ENCODE data around the gene SH3BGRL2. TPM values are rescaled to one million over a fixed set of nuclear protein-coding genes. Genes with fewer than 3 reads are reported as not detected.

The SH3BGRL2 gene
- total and polyA plus RNA-seq, 9 donors = 6.3 to 9.5 (median 8.2) TPM

DNA sequence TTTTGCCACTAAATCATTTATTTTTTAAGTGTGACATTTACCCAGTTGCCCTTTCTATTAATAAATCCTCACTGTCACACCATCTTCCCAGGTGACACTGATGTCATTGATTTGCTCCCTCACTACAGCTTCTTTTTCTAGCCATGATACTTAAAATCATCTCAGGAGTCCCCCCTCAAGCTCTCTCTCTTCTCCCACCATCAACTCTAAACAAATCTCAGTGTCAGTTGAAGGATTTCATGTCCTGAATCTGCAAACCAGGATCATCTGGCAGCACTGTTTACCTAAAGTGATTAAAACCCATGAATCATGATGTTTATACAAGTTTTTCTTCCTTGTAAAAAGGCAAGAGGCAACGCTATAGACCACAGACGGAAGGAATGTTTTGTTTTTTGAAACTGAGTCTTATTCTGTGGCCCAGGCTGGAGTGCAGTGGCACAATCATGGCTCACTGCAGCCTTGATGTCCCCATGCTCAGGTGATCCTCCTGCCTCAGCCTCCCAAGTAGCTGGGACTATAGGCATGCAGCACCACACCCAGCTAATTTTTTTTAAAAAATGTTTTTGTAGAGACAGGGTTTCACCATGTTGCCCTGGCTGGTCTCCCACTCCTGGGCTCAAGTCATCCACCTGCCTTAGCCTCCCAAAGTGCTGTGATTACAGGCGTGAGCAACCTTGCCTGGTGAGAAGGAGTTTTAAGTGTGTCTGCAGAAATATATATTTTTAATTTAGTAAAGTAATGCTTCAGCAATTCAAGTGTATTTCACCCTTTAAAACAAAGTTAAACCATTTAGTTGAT is 30.1 kb upstream of the SH3BGRL2 start:
- WGBS (ENCODE audit: insufficient coverage) = no CpG with 5 or more reads among the region's 3 CpGs
- no peak for DNase-seq
- Histone ChIP-seq H3K27me3 (ENCODE audit: control insufficient read depth, insufficient read depth, low read length) (no peaks in the 10 kb centered on the region), H3K36me3 (ENCODE audit: control insufficient read depth, insufficient read depth, low read length) (no peaks in the 10 kb centered on the region), H3K4me3 (ENCODE audit: low read length) (no peak overlapping the region), H3K9me3 (replicated peaks; ENCODE audit: control insufficient read depth, low read depth, low read length) (no peaks in the 10 kb centered on the region), H3K27ac (ENCODE audit: low read length) (no peak overlapping the region), H3K4me1 (ENCODE audit: control insufficient read depth, insufficient read depth, low read length) (no peaks in the 10 kb centered on the region)

- Histone ChIP-seq H3K36me3 (ENCODE audit: control insufficient read depth, insufficient read depth, low read length) (no peaks in the 10 kb centered on the region), H3K9me3 (replicated peaks; ENCODE audit: control insufficient read depth, low read depth, low read length) (no peaks in the 10 kb centered on the region), H3K4me1 (ENCODE audit: control insufficient read depth, insufficient read depth, low read length) (no peaks in the 10 kb centered on the region), H3K27me3 (ENCODE audit: control insufficient read depth, insufficient read depth, low read length) (no peaks in the 10 kb centered on the region), H3K4me3 (ENCODE audit: low read length) (no peak overlapping the region), H3K27ac (ENCODE audit: low read length) (no peak overlapping the region)
- DNase-seq = no peak
Measured at GRCh38 chr6:79602859-79603258, 28.3 kb upstream of the SH3BGRL2 start.

GRCh38 chr6:79604583-79605037 is 26.5 kb upstream of the SH3BGRL2 start:
- WGBS (ENCODE audit: insufficient coverage) = no CpG with 5 or more reads among the region's 4 CpGs
- H3K9me3 ChIP-seq (replicated peaks; ENCODE audit: control insufficient read depth, low read depth, low read length) = no peaks in the 10 kb centered on the region
- no peak overlapping the region for H3K27ac ChIP-seq (ENCODE audit: low read length)
- H3K4me3 ChIP-seq (ENCODE audit: low read length) = no peak overlapping the region
- no peak for DNase-seq
- H3K27me3 ChIP-seq (ENCODE audit: control insufficient read depth, insufficient read depth, low read length) = no peaks in the 10 kb centered on the region
- H3K36me3 ChIP-seq (ENCODE audit: control insufficient read depth, insufficient read depth, low read length) = no peaks in the 10 kb centered on the region
- no peaks in the 10 kb centered on the region for H3K4me1 ChIP-seq (ENCODE audit: control insufficient read depth, insufficient read depth, low read length)

DNA sequence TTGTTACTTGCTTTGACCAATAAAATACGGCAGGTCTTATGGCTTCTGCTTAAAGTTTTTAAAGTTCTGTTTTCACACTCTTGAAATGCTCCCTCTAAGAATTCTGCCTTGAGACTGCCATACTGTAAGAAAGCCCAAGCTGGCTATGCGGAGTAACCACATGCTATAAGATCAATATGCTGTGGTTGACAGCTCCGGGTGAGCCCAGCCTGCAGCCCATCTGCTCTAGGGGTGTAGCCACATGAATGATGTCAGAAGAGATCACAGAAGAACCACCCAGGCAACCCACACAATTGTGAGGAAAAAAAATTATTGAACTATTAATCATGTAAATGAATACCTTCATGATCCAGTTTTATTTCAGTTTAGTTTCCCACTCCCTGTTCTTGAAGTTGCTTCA is 26.1 kb upstream of the SH3BGRL2 start:
- H3K9me3 ChIP-seq (replicated peaks; ENCODE audit: control insufficient read depth, low read depth, low read length) = no peaks in the 10 kb centered on the region
- H3K4me3 ChIP-seq (ENCODE audit: low read length) = no peak overlapping the region
- no peak for DNase-seq
- H3K27ac ChIP-seq (ENCODE audit: low read length) = no peak overlapping the region
- no peaks in the 10 kb centered on the region for H3K27me3 ChIP-seq (ENCODE audit: control insufficient read depth, insufficient read depth, low read length)
- no peaks in the 10 kb centered on the region for H3K36me3 ChIP-seq (ENCODE audit: control insufficient read depth, insufficient read depth, low read length)
- no peaks in the 10 kb centered on the region for H3K4me1 ChIP-seq (ENCODE audit: control insufficient read depth, insufficient read depth, low read length)
- 87% methylated on average over 3 of the region's 3 CpGs for WGBS (ENCODE audit: insufficient coverage)

DNA sequence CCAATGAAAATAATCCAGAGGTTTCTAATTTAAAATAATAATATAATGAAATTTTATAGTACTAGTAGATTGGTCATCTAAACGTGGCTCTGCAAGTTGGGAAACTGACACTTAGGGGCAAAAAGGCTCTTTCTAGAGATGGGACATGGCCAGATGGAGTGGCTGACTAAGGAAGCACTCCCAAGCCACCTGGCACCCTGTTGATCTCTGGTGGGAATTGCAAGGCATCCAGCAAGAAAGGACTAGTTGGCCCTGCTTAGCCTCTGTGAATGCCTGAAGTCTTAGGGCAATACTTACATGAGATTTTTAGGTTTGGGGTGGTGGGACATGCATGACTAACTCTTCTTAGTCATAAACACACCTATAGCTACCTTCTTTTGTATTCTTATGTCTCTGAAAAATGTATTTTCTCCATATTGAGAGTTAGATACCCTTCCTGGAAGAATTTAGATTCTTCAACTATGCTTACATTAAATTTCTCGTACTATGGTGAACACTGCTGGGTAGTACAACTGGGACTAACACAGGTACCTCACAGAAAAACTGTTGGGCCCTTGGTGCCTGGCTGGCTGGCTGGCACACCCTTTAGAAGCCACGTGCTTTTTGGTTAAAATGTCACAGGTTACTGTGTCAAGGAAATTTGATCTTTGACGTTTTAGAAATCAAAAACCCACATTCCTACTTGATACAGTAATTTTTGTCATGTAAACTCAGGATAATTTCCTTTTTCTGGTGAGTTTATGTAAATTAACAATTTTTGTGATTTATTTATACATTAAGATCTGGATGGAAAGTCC is 25.0 kb upstream of the SH3BGRL2 start:
- WGBS (ENCODE audit: insufficient coverage) = 89% methylated on average over 1 of the region's 4 CpGs
- DNase-seq = no peak
- Histone ChIP-seq H3K36me3 (ENCODE audit: control insufficient read depth, insufficient read depth, low read length) (no peaks in the 10 kb centered on the region), H3K9me3 (replicated peaks; ENCODE audit: control insufficient read depth, low read depth, low read length) (no peaks in the 10 kb centered on the region), H3K4me3 (ENCODE audit: low read length) (no peak overlapping the region), H3K27ac (ENCODE audit: low read length) (no peak overlapping the region), H3K4me1 (ENCODE audit: control insufficient read depth, insufficient read depth, low read length) (no peaks in the 10 kb centered on the region), H3K27me3 (ENCODE audit: control insufficient read depth, insufficient read depth, low read length) (no peaks in the 10 kb centered on the region)

DNA sequence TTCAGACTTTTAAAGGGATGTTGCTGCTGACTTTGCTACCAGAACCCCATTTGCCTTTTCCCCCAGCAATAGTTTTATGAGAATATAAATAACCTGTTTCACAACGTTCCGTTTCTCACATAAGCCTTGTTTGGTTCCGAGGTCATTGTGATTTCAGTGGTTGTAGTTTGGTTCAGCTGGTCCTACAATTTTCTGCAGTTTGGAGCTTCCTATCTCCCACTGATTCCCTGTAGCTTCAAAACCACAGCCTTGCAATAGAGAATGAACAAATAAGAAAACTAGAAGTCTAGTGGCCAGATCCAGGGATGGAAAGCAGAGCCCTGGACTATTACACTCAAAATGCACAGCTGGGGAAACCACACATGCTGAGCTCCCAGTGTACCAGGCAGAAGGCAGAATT is 24.1 kb upstream of the SH3BGRL2 start:
- no peaks in the 10 kb centered on the region for H3K36me3 ChIP-seq (ENCODE audit: control insufficient read depth, insufficient read depth, low read length)
- no peaks in the 10 kb centered on the region for H3K27me3 ChIP-seq (ENCODE audit: control insufficient read depth, insufficient read depth, low read length)
- WGBS (ENCODE audit: insufficient coverage) = no CpG with 5 or more reads among the region's 3 CpGs
- H3K9me3 ChIP-seq (replicated peaks; ENCODE audit: control insufficient read depth, low read depth, low read length) = no peaks in the 10 kb centered on the region
- no peak for DNase-seq
- H3K4me3 ChIP-seq (ENCODE audit: low read length) = no peak overlapping the region
- H3K4me1 ChIP-seq (ENCODE audit: control insufficient read depth, insufficient read depth, low read length) = no peaks in the 10 kb centered on the region
- H3K27ac ChIP-seq (ENCODE audit: low read length) = no peak overlapping the region

DNA sequence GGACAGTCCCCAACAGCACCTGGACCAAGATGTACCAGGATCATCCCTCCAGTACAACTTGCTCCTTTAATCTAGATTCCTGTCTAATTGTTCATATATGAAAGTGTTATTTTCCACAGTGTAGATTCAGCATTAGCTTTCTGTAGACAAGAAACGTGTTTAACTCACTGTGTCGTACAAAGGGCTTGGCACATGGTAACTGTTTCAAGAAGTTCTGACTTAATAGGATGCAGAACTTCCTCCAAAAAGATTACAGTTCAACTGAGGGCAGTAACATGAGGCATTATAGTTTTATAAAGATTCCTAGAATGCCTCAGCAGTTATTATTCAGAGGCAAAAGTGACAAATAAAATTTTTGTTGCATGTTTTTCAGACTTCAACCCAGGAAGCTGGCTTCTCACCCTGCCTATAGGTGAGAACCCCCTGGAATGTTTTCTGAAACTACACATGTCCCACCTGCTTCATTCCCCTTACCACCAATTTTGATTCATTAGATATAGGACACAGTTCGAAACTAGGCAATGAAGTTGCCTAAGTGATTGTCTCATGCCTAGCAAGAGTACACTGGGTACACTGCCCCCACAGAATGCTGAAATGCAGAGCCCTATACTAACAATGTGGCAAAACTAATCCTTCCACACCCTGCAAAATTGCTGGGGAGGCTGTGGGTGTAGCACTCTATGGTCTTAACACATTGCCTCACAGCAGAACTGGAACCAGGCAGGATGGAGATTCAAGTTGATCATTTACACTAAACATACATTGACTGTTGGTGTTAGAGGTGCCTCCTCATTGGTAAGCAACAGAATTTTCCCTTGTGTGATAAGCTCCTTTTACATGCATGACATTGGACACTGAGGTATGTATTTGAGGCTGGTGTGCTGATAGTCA is 22.6 kb upstream of the SH3BGRL2 start:
- Histone ChIP-seq H3K4me3 (ENCODE audit: low read length) (no peak overlapping the region), H3K4me1 (ENCODE audit: control insufficient read depth, insufficient read depth, low read length) (no peaks in the 10 kb centered on the region), H3K9me3 (replicated peaks; ENCODE audit: control insufficient read depth, low read depth, low read length) (no peaks in the 10 kb centered on the region), H3K36me3 (ENCODE audit: control insufficient read depth, insufficient read depth, low read length) (no peaks in the 10 kb centered on the region), H3K27ac (ENCODE audit: low read length) (no peak overlapping the region), H3K27me3 (ENCODE audit: control insufficient read depth, insufficient read depth, low read length) (no peaks in the 10 kb centered on the region)
- WGBS (ENCODE audit: insufficient coverage) = 100% methylated on average over 1 of the region's 3 CpGs
- DNase-seq = no peak

- Histone ChIP-seq H3K27ac (ENCODE audit: low read length) (no peak overlapping the region), H3K4me3 (ENCODE audit: low read length) (no peak overlapping the region), H3K9me3 (replicated peaks; ENCODE audit: control insufficient read depth, low read depth, low read length) (no peaks in the 10 kb centered on the region), H3K36me3 (ENCODE audit: control insufficient read depth, insufficient read depth, low read length) (no peaks in the 10 kb centered on the region), H3K4me1 (ENCODE audit: control insufficient read depth, insufficient read depth, low read length) (no peaks in the 10 kb centered on the region), H3K27me3 (ENCODE audit: control insufficient read depth, insufficient read depth, low read length) (no peaks in the 10 kb centered on the region)
- DNase-seq = no peak
- WGBS (ENCODE audit: insufficient coverage) = 81% methylated on average over 3 of the region's 3 CpGs
Measured at GRCh38 chr6:79609225-79609595, 21.9 kb upstream of the SH3BGRL2 start.

GRCh38 chr6:79610306-79611009 is 20.7 kb upstream of the SH3BGRL2 start:
- no peaks in the 10 kb centered on the region for H3K9me3 ChIP-seq (replicated peaks; ENCODE audit: control insufficient read depth, low read depth, low read length)
- no peak overlapping the region for H3K27ac ChIP-seq (ENCODE audit: low read length)
- H3K36me3 ChIP-seq (ENCODE audit: control insufficient read depth, insufficient read depth, low read length) = no peaks in the 10 kb centered on the region
- H3K4me1 ChIP-seq (ENCODE audit: control insufficient read depth, insufficient read depth, low read length) = no peaks in the 10 kb centered on the region
- no peak overlapping the region for H3K4me3 ChIP-seq (ENCODE audit: low read length)
- no peaks in the 10 kb centered on the region for H3K27me3 ChIP-seq (ENCODE audit: control insufficient read depth, insufficient read depth, low read length)
- 44% methylated on average over 1 of the region's 5 CpGs for WGBS (ENCODE audit: insufficient coverage)
- no peak for DNase-seq

All from muscle of leg (tissue), 11 donors.